NT2/D1 (cell line): ENCODE data around the gene MVK.

Experiments
- SUZ12 ChIP-seq: IDR thresholded peaks from 2 replicates; pipeline ENCODE4 v1.6.1; 2011; ENCODE audit not compliant: insufficient read length, insufficient read depth; ENCODE audit errors: extremely low read depth
- ZNF274 ChIP-seq: IDR thresholded peaks from 2 replicates; pipeline ENCODE4 v1.6.1; 2011; ENCODE audit warnings: mild to moderate bottlenecking, low read depth, low read length

GRCh38 chr12:109566424-109566823, 7.2 kb upstream of the MVK start:
- TF ChIP-seq SUZ12, result no peak
- TF ChIP-seq ZNF274, result no peak
